LNCAP (cell line): Measurements from ENCODE around the gene KCNE1.

Experiments
- TF ChIP-seq, protein P1 (sequence below): fragments of 450-650 bp; IDR thresholded peaks from 2 replicates; pipeline ENCODE4 v1.5.1; 2017; ENCODE audit warnings: mild to moderate bottlenecking

KCNE1 gene

DNA sequence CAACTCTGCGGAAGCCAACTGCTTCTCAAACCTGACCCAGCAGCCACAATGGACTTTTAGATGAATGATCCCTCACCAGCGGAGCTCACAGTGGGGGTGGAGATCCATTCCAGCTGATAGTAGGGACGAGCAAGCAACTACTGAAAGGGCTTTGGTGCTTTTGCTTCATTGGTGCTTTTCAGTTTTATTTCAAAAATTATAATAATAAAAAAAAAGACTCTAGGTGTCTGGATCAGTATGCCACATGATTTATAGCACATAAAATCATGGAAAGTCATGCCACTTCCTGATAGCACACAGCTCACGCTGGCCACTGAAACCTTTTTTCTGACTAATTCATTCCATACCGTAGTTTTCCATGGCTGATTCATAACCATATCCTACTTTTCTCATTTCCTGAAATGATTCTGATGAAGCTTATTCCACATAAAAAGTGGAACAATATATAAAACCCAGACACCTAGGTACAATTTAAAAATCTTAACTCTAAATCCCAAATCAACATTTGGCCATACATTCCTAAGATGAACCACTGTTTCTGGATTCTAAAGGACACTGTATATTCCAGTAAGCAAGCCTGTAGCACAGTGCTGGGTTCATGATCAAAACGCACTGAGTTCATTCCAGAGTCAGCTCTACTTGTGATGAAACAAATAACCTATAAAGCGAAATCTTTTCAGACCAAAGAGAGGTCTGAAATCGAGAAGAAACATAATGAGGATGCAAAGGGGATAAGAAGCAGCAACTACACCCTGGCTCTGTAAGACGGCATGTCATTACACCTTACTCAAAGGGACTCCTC is 41.3 kb upstream of the KCNE1 start:
- TF ChIP-seq, protein P1, sequence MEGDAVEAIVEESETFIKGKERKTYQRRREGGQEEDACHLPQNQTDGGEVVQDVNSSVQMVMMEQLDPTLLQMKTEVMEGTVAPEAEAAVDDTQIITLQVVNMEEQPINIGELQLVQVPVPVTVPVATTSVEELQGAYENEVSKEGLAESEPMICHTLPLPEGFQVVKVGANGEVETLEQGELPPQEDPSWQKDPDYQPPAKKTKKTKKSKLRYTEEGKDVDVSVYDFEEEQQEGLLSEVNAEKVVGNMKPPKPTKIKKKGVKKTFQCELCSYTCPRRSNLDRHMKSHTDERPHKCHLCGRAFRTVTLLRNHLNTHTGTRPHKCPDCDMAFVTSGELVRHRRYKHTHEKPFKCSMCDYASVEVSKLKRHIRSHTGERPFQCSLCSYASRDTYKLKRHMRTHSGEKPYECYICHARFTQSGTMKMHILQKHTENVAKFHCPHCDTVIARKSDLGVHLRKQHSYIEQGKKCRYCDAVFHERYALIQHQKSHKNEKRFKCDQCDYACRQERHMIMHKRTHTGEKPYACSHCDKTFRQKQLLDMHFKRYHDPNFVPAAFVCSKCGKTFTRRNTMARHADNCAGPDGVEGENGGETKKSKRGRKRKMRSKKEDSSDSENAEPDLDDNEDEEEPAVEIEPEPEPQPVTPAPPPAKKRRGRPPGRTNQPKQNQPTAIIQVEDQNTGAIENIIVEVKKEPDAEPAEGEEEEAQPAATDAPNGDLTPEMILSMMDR: no peak

DNA sequence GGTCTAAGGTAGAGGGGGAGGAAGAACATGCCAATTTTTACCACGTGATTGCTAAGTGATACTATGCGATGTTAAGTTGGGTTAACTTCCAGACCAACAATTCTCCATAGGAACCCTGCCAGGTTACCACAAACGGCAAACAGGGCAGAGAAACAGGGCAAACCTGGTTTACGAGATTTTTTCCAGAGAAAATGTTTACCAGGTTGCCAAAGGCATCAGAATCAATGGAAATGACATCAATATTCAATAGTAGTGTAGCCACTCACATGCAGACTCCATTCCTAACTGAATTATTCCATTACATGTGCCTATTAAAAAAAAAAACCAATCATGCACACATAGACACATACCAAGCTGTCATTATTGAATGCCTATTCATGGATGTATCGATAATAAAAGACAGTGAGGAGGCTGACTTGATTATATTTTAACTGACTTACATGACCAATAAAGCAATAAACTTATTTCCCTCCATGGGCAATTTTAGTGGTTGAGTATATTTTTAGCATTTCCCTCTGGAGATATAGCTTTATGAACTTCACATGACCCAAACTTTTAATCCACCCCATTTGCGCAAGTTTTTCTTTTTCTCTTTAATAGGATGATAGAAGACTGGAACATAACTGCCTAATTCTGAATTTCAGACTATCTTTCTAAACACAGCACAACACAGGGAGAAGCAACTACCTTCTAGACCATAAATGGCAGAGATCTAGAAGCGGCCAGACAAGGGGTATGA is 40.5 kb upstream of the KCNE1 start:
- TF ChIP-seq, protein P1: no peak

DNA sequence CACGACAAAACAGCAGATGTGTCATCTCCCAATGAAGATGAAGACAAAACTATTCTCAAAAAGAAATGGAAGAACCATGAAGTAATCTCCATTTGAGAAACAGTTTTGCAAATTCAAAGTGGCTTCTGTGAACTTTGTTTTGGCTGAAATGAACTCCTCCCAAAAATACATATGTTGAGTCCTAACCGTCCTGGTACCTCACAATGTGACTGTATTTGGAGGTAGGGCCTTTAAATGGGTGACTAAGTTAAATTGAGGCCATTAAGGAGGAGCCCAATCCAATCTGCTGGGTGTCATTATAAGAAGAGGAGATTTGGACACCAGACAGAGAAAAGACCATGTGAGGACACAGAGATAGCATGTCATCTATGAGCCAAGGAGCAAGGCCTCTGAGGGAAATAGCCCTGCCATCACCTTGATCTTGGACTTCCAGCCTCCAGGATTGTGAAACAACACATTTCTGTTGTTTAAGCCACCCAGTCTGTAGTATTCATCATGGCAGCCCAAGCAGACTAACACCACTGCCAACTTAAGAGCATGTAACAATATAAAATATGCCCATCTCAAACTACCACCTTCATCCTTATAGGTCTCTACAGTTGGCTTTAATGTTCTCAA is 38.3 kb upstream of the KCNE1 start:
- TF ChIP-seq, protein P1: no peak

DNA sequence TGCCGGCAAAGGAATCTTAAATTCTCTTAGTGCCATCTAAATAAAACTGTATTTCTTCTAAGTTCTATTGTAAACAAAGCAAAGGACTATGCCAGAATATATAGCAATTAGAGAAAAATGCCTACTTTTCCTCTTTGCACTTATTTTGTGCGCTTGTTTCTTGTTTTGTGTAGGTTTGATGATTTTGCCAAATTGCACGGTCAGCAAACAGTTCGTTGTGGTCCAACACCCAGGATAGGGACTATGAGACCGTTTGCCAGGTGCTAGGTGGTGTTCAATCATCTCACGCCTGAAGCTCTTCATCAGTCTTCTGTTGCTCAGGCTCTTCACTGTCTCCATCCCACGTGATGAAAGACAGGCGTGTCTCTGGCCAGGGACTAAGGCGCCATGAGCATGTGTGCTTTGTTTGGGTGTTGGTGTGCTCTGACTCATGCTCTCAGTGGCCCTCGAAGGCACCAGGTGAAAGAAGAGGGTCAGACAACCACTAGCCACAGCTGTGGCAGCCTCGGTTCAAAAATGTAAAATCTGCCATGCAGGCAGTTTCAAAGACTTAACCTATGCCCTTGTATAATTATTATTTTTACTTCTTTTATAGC is 36.9 kb upstream of the KCNE1 start:
- TF ChIP-seq, protein P1: no peak

DNA sequence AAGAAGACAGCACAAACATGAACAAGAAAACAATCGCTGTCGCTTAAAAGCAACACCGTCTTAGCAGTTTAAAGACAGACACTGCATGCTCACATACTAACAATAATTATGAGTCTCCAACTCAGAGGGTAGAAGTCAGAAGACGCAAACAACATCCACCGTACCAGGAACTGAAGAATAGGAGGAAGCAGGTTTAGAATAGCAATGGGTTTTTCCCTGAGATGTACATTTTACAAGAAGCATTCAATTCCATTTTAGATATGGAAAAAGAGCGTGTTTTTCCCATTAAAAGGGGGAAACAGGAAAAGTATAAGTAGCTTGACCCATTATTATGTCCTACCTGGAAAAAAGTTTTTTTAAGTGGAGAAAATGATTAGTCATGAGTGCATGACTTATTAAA is 34.5 kb upstream of the KCNE1 start:
- TF ChIP-seq, protein P1: no peak

DNA sequence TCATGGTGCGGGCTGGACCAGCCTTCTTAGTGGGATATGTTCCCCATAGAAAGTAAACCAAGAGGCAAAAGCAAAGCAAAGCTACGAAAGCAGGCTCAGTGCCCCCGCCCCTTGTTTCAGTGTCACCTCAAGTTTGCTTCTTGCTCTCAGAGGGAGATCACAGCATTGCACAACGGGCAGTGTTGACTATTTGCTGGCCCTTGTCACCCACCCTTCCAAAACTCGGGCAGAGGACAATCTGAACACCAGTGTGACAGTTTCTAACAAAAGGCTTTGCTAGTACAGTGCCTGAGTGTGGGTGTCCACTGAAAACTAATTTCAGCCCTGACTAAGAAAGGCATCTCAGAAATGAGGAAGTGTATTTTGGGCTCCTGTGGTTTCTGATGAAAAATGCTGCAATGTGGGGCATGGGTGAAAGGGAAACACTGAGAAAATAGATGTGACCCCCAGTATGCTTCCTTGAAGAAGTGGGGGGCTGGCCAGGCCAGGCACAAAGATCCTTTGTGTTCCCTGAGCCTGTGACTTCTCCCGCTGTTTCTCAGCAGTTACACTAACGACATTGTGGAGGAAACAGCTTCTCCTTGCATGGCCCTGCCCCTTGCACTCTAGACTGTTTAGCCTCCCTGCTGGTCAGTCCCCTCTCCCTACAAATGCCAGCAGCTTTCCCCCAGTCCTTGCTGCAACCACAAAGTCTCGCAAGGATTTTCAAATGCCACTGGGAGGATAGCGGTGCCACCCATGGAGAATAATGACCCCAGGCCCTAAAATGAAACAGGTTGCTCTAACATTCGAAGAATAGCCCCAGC is 33.3 kb upstream of the KCNE1 start:
- TF ChIP-seq, protein P1: no peak
